ENCODE measurements around the gene SPIRE1. TPM values are rescaled to one million over a fixed set of nuclear protein-coding genes. Genes with fewer than 3 reads are reported as not detected.

The SPIRE1 gene
- total and polyA plus RNA-seq, 12 donors: 8.4 to 65.3 (median 47.4) TPM

GRCh38 chr18:12532661-12533060 lies 125.2 kb downstream of the SPIRE1 start:
- WGBS, 2 donors: 60 to 68% methylated on average over 3 of the region's 3 CpGs
- Histone ChIP-seq H3K4me3 (no peak overlapping the region), H3K27me3 (no peaks in the 10 kb centered on the region), H3K36me3 (peaks cover 0 to 10% (median 0%) of the 10 kb centered on the region in 9 donors), H3K9me3 (no peaks in the 10 kb centered on the region), H3K4me1 (no peaks in the 10 kb centered on the region), H3K27ac (no peak overlapping the region)
- ATAC-seq (no peak), DNase-seq (no peak)
- intact Hi-C loops (cut with DNase I): loop anchor here in 2 of 10 donors (10.0 kb wide), 1 partner anchor 122 kb away; the partner anchor contains the start of gene SPIRE1 (in 2 of the 2)
- no peak for TF ChIP-seq CTCF (IDR thresholded peaks at IDR 0.05)

GRCh38 chr18:12531749-12532148 lies 126.2 kb downstream of the SPIRE1 start:
- intact Hi-C loops (cut with DNase I): loop anchor here in 2 of 10 donors (10.0 kb wide), 1 partner anchor 123 kb away; the partner anchor contains the start of gene SPIRE1 (in 2 of the 2)

GRCh38 chr18:12520442-12520992 lies 137.4 kb downstream of the SPIRE1 start:
- Histone ChIP-seq H3K27ac (no peak overlapping the region), H3K36me3 (no peaks in the 10 kb centered on the region), H3K4me3 (no peak overlapping the region), H3K9me3 (no peaks in the 10 kb centered on the region), H3K27me3 (no peaks in the 10 kb centered on the region), H3K4me1 (peaks cover 4 to 32% (median 17%) of the 10 kb centered on the region in 9 donors)
- intact Hi-C loops (cut with DNase I): no loop called here
- TF ChIP-seq CTCF (IDR thresholded peaks at IDR 0.05): no peak
- DNase-seq (no peak), ATAC-seq (no peak)
- WGBS, 2 donors: 49 to 51% methylated on average over 5 of the region's 5 CpGs

More at GRCh38 chr18:12531749-12532148, 126.2 kb downstream of the SPIRE1 start:
- H3K4me3 ChIP-seq: no peak overlapping the region
- H3K27me3 ChIP-seq: no peaks in the 10 kb centered on the region
- no peaks in the 10 kb centered on the region for H3K9me3 ChIP-seq
- ATAC-seq (no peak), DNase-seq (no peak)
- no peak for TF ChIP-seq CTCF (IDR thresholded peaks at IDR 0.05)
- no peaks in the 10 kb centered on the region for H3K4me1 ChIP-seq
- H3K36me3 ChIP-seq: peaks cover 0 to 10% (median 0%) of the 10 kb centered on the region in 9 donors
- H3K27ac ChIP-seq: no peak overlapping the region
- 71 to 80% methylated on average over 1 of the region's 1 CpG for WGBS, 2 donors

- no peak overlapping the region for H3K27ac ChIP-seq
- intact Hi-C loops (cut with DNase I): no loop called here
- ATAC-seq: no peak
Observed at GRCh38 chr18:12518832-12519531, 138.9 kb downstream of the SPIRE1 start.

More at GRCh38 chr18:12518832-12519531, 138.9 kb downstream of the SPIRE1 start:
- TF ChIP-seq CTCF (IDR thresholded peaks at IDR 0.05): no peak
- DNase-seq: no peak
- H3K36me3 ChIP-seq: no peaks in the 10 kb centered on the region
- H3K4me3 ChIP-seq: no peak overlapping the region
- H3K27me3 ChIP-seq: no peaks in the 10 kb centered on the region
- H3K4me1 ChIP-seq: peaks cover 4 to 42% (median 21%) of the 10 kb centered on the region in 9 donors
- 85 to 95% methylated on average over 6 of the region's 6 CpGs for WGBS, 2 donors
- H3K9me3 ChIP-seq: no peaks in the 10 kb centered on the region
